HCT116 (cell line): Measurements from ENCODE around the gene SEZ6. TPM values are rescaled to one million over a fixed set of nuclear protein-coding genes. Genes with fewer than 3 reads are reported as not detected.

Experiments used
- ATAC-seq: fragments of 200-7000 bp; cut with Tn5 transposase; 2 replicates; pipeline ENCODE4 v1.9.1; 2020; ENCODE audit warnings: mild to moderate bottlenecking, moderate library complexity
- BruUV-seq: library from RNA; stranded (reverse); fragments of 400-500 nt; replicated peaks from 2 replicates; lab custom pipeline; 2021; lab: Mats Ljungman, UMichigan
- CTCF ChIA-PET: fragments of 300-600 bp; sonication (Branson Sonifier 250); formaldehyde crosslinking; loops from one replicate; lab custom pipeline; 2021; ENCODE audit warnings: antibody characterized with exemption; lab: Charles Lee
- POLR2A ChIA-PET: fragments of 300-600, 350-600 bp; sonication (Branson Sonifier 250); formaldehyde crosslinking; loops from one replicate; lab custom pipeline; 2021; ENCODE audit warnings: antibody characterized with exemption; lab: Charles Lee
- RAD21 ChIA-PET, 2 experiments: fragments of 300-600 bp; sonication (Branson Sonifier 250); formaldehyde crosslinking; loops; one replicate each; lab custom pipeline; 2023; ENCODE audit warnings: low total read pairs in 2 of 2; ENCODE audit not compliant: uncharacterized antibody in 2 of 2, unreplicated experiment in 2 of 2, low non-redundant PET in 1 of 2; lab: Charles Lee
- DNase-seq: peaks from one replicate; pipeline ENCODE4 v3.0.0-alpha.2; 2010; ENCODE audit warnings: low read depth, low spot score
- H2AFZ ChIP-seq: fragments of 200-600 bp; shearing (Covaris generic), sonication (generic); 2 replicates; pipeline ENCODE4 v1.6.1; 2017; ENCODE audit warnings: low read depth, mixed run types, mixed read lengths, antibody characterized with exemption, low read length; ENCODE audit not compliant: poor library complexity, severe bottlenecking
- H3K27ac ChIP-seq: 2 replicates; pipeline ENCODE4 v1.5.1; 2012; ENCODE audit warnings: low read depth, low read length
- H3K27me3 ChIP-seq: fragments of 200-600 bp; sonication (generic); 2 replicates; pipeline ENCODE4 v1.6.1; 2016; ENCODE audit warnings: mixed run types, low read length, mixed read lengths; ENCODE audit not compliant: insufficient read depth
- H3K36me3 ChIP-seq, 2 experiments: fragments of 200-500 bp in 1 of 2; fragments of 200-600 bp in 1 of 2; sonication (Bioruptor generic) in 1 of 2; sonication (generic) in 1 of 2; 2 replicates each; pipeline versions ENCODE4 v1.5.1 to v1.6.1; 2014 to 2016; ENCODE audit warnings: low read length in 2 of 2, inconsistent platforms in 1 of 2, mixed read lengths in 1 of 2, mixed run types in 1 of 2; ENCODE audit not compliant: insufficient read depth in 2 of 2, control insufficient read depth in 1 of 2
- H3K4me1 ChIP-seq, 2 experiments: fragments of 200-600 bp in 1 of 2; sonication (generic) in 1 of 2; 2 replicates each; pipeline versions ENCODE4 v1.5.1 to v1.6.1; 2012 to 2017; ENCODE audit warnings: low read length in 2 of 2, inconsistent platforms in 1 of 2, mild to moderate bottlenecking in 1 of 2, mixed read lengths in 1 of 2, mixed run types in 1 of 2, moderate library complexity in 1 of 2; ENCODE audit not compliant: insufficient read depth in 2 of 2, control insufficient read depth in 1 of 2
- H3K4me2 ChIP-seq: fragments of 200-600 bp; sonication (generic); 2 replicates; pipeline ENCODE4 v1.6.1; 2017; ENCODE audit warnings: mixed run types, low read length, mixed read lengths
- H3K4me3 ChIP-seq, 2 experiments: fragments of 200-600 bp in 1 of 2; sonication (generic) in 1 of 2; replicated peaks in 1 of 2; 2 replicates each; pipeline ENCODE4 v1.5.1; 2011 to 2016; ENCODE audit warnings: low read length in 2 of 2, control low read depth in 1 of 2, low read depth in 1 of 2, mild to moderate bottlenecking in 1 of 2, mixed read lengths in 1 of 2, mixed run types in 1 of 2
- H3K79me2 ChIP-seq: fragments of 200-600 bp; sonication (generic); 2 replicates; pipeline ENCODE4 v1.6.1; 2017; ENCODE audit warnings: mild to moderate bottlenecking, mixed run types, low read length, moderate library complexity, mixed read lengths; ENCODE audit not compliant: insufficient read depth
- H3K9ac ChIP-seq: fragments of 200-600 bp; sonication (generic); 2 replicates; pipeline ENCODE4 v1.6.1; 2016; ENCODE audit warnings: low read length, mixed read lengths
- H3K9me2 ChIP-seq: fragments of 200-600 bp; sonication (generic), shearing (Covaris generic); 2 replicates; pipeline ENCODE4 v1.6.1; 2017; ENCODE audit warnings: mixed run types, mild to moderate bottlenecking, moderate library complexity; ENCODE audit not compliant: insufficient read depth
- H3K9me3 ChIP-seq, 2 experiments: fragments of 200-500 bp in 1 of 2; fragments of 200-600 bp in 1 of 2; sonication (Bioruptor generic) in 1 of 2; sonication (generic) in 1 of 2; 2 replicates each; pipeline ENCODE4 v1.6.1; 2014 to 2017; ENCODE audit warnings: low read length in 2 of 2, mixed read lengths in 2 of 2, inconsistent platforms in 1 of 2, low read depth in 1 of 2, mild to moderate bottlenecking in 1 of 2, mixed run types in 1 of 2, moderate library complexity in 1 of 2; ENCODE audit not compliant: control insufficient read depth in 1 of 2, insufficient read depth in 1 of 2
- H4K20me1 ChIP-seq: fragments of 200-600 bp; sonication (generic), shearing (Covaris generic); 2 replicates; pipeline ENCODE4 v1.6.1; 2017; ENCODE audit warnings: mixed run types, mild to moderate bottlenecking, moderate library complexity; ENCODE audit not compliant: insufficient read depth
- RAD21 ChIP-seq: IDR thresholded peaks from 2 replicates; pipeline ENCODE4 v1.6.1; 2012; ENCODE audit warnings: low read depth, mild to moderate bottlenecking
- ZNF274 ChIP-seq: fragments of 200-500 bp; sonication (Bioruptor generic); IDR thresholded peaks from 2 replicates; pipeline ENCODE4 v1.6.1; 2014; ENCODE audit warnings: mild to moderate bottlenecking, low read depth, low read length, inconsistent platforms
- intact Hi-C: fragments of 100-400 bp; cut with micrococcal nuclease; formaldehyde crosslinking; loops from 2 replicates; pipeline ENCODE4 v1.10.0; 2022
- total RNA-seq: library from RNA; stranded (reverse); gene quantifications from one replicate; pipeline ENCODE4 v1.2.1, GENCODE V29; 2021; ENCODE audit not compliant: unreplicated experiment

The SEZ6 gene
- total RNA-seq, 1 experiment from 2014 or later: 0.22 TPM

DNA sequence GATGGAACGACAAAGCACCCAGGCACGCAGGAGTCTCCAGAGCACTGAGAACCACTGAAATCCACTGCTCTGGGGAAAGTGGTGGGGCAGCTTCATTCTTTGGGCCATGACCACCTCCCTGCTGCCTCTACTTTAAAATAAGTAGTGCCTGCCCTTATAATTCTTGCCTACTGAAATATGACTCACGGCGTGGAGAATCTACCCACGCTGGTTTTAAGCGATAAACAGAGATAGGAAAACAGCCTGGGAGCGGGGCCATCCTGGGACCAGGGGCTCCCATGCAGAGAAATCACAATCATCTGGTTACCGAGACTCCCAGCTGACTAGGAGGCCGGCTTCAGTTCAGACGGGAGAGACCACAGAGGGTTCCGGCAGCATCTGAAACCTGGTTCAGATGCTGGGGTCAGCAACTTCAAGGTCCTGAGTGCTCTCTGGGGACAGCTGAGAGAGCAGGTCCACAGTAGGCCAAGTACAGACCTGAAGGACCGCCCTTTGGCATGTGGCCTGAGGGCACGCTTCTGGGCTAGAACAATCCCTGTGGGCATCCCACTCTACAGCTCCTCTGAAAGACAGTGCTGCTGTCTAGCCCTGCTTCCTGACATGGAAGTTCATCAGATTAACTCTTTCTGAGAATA lies 94.3 kb downstream of the SEZ6 start:
- no peak overlapping the region for H3K4me3 ChIP-seq

DNA sequence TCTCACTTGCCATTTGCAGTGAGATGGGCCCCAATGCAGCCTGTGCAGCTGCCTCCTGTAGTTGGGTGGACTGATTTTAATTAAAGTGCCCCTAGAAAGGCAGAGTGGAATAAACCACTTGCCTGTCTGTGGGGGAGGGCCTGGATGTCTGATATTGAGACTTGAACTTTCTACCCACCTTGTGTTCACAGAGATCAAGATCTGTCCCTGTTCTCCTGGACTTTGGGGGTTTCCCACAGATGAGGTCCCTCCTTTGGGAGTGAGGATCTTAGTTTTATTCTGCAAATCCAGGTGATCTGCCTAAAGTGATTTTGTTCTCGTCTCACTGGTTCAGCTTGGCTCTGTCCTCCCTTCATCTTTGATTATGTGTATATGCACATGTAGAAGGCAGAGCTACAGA lies 95.3 kb downstream of the SEZ6 start:
- no peak for TF ChIP-seq ZNF274
- Histone ChIP-seq H3K27me3 (no peaks in the 10 kb centered on the region), H3K79me2 (no peaks in the 10 kb centered on the region), H4K20me1 (no peaks in the 10 kb centered on the region), H3K9ac (no peak overlapping the region), H3K4me3 (no peak overlapping the region), H3K9me2 (no peaks in the 10 kb centered on the region), H3K4me2 (no peak overlapping the region), H3K4me1 (no peaks in the 10 kb centered on the region), H3K9me3 (no peaks in the 10 kb centered on the region), H2AFZ (no peak overlapping the region), H3K36me3 (peaks cover 71 to 73% of the 10 kb centered on the region in 2 experiments), H3K27ac (no peak overlapping the region)
- BruUV-seq: no TSS peak
- intact Hi-C loops: no loop called here
- ChIA-PET POLR2A (no interaction called here), RAD21 (no interaction called here), CTCF (interaction anchor here (2.7 kb wide), 1 partner anchor 183 kb away, joined by 9 read pairs; no protein-coding TSS in a partner anchor)
- ATAC-seq: no peak
- no peak for DNase-seq

More for the DNA sequence above, 94.3 kb downstream of the SEZ6 start:
- Histone ChIP-seq H3K9me2 (no peaks in the 10 kb centered on the region), H3K36me3 (peaks cover 72 to 81% of the 10 kb centered on the region in 2 experiments), H3K27me3 (no peaks in the 10 kb centered on the region), H3K27ac (no peak overlapping the region), H3K9me3 (no peaks in the 10 kb centered on the region), H3K4me1 (no peaks in the 10 kb centered on the region), H2AFZ (no peak overlapping the region), H3K4me2 (no peak overlapping the region), H3K79me2 (no peaks in the 10 kb centered on the region), H3K9ac (no peak overlapping the region), H4K20me1 (no peaks in the 10 kb centered on the region)
- TF ChIP-seq RAD21 (no peak), ZNF274 (no peak)
- CTCF ChIA-PET: interaction anchor here (2.7 kb wide), 1 partner anchor 184 kb away, joined by 9 read pairs; no protein-coding TSS in a partner anchor
- POLR2A ChIA-PET: no interaction called here
- RAD21 ChIA-PET: no interaction called here
- BruUV-seq: no TSS peak
- no peak for ATAC-seq
- intact Hi-C loops: no loop called here
- DNase-seq: no peak
